Testis (tissue), 3 donors: ENCODE data around the gene BBOX1. TPM values are rescaled to one million over a fixed set of nuclear protein-coding genes. Genes with fewer than 3 reads are reported as not detected.

Experiments
- DNase-seq: peaks from one replicate; pipeline ENCODE4 v3.0.0-alpha.2; 2019
- H3K27ac ChIP-seq, 2 donors: fragments of 200-600 bp; sonication (generic); one replicate each; pipeline ENCODE4 v1.5.1; 2019
- H3K27me3 ChIP-seq: fragments of 200-600 bp; sonication (generic); one replicate; pipeline ENCODE4 v1.5.1; 2019
- H3K36me3 ChIP-seq: fragments of 200-600 bp; sonication (generic); one replicate; pipeline ENCODE4 v1.5.1; 2017; ENCODE audit warnings: low read depth; ENCODE audit errors: missing control alignments
- H3K4me1 ChIP-seq: fragments of 200-600 bp; sonication (generic); one replicate; pipeline ENCODE4 v1.5.1; 2019
- H3K4me3 ChIP-seq, 2 donors: fragments of 200-600 bp; sonication (generic); one replicate each; pipeline ENCODE4 v1.5.1; 2017 to 2019
- H3K9me3 ChIP-seq: fragments of 200-600 bp; sonication (generic); one replicate; pipeline ENCODE4 v1.5.1; 2017
- CTCF ChIP-seq, 3 experiments: fragments of 450-650 bp in 2 of 3; fragments of 200-600 bp in 1 of 3; sonication (generic) in 1 of 3; IDR thresholded peaks; one replicate each; pipeline ENCODE4 v1.5.1; 2016 to 2019; ENCODE audit warnings: antibody characterized with exemption in 3 of 3, mild to moderate bottlenecking in 2 of 3, moderate library complexity in 1 of 3
- POLR2A ChIP-seq: fragments of 450-650 bp; IDR thresholded peaks from one replicate; pipeline ENCODE4 v1.6.1; 2017; ENCODE audit warnings: antibody characterized with exemption, mild to moderate bottlenecking, moderate library complexity
- WGBS, 2 donors: methylation state at CpG; one replicate each; pipeline ENCODE4 v1.1.5; 2018; 5-methylcytosine and 5-hydroxymethylcytosine counted together
- intact Hi-C: fragments of 100-400 bp; cut with DNase I; formaldehyde crosslinking; loops from one replicate; pipeline ENCODE4 v1.15.1; 2023; ENCODE audit warnings: low total_unique reads
- polyA plus RNA-seq: library from polyadenylated mRNA; stranded (reverse); fragments of 350-450 nt; fragmentation: Illumina TruSeq; extraction: RNeasy Lipid Tissue Mini Kit (QIAGEN cat#74804); gene quantifications from one replicate; pipeline ENCODE4 v1.2.3, GENCODE V29; 2014; ENCODE audit warnings: low read depth, low replicate concordance; ENCODE audit not compliant: insufficient read depth
- total RNA-seq, 2 donors: library from RNA; depleted of rRNA; stranded (reverse); fragments of >200 nt; gene quantifications; one replicate each; pipeline ENCODE4 v1.2.3, GENCODE V29; 2016

The BBOX1 gene
- total and polyA plus RNA-seq, 3 donors from 2014 or later, result 0.24 to 1.2 TPM; not detected in 1

- DNase-seq, result no peak
- no peak overlapping the region for H3K27ac ChIP-seq
- no peaks in the 10 kb centered on the region for H3K36me3 ChIP-seq
- H3K4me3 ChIP-seq, result no peak overlapping the region
- WGBS, 2 donors, result 49 to 60% methylated on average over 3 of the region's 3 CpGs
- H3K9me3 ChIP-seq, result no peaks in the 10 kb centered on the region
- intact Hi-C loops, result no loop called here
- no peaks in the 10 kb centered on the region for H3K27me3 ChIP-seq
- no peak for TF ChIP-seq CTCF (IDR thresholded peaks at IDR 0.05)
- TF ChIP-seq POLR2A, result no peak
- H3K4me1 ChIP-seq, result no peaks in the 10 kb centered on the region
Observed at GRCh38 chr11:27060816-27061460, 20.3 kb downstream of the BBOX1 start.

GRCh38 chr11:27061461-27061821 is 20.8 kb downstream of the BBOX1 start:
- no peak overlapping the region for H3K27ac ChIP-seq
- TF ChIP-seq CTCF (IDR thresholded peaks at IDR 0.05) (no peak), POLR2A (no peak)
- no peaks in the 10 kb centered on the region for H3K9me3 ChIP-seq
- WGBS, 2 donors, result 53 to 67% methylated on average over 2 of the region's 2 CpGs
- no peak for DNase-seq
- H3K4me3 ChIP-seq, result no peak overlapping the region
- intact Hi-C loops, result no loop called here
- no peaks in the 10 kb centered on the region for H3K27me3 ChIP-seq
- H3K4me1 ChIP-seq, result no peaks in the 10 kb centered on the region
- no peaks in the 10 kb centered on the region for H3K36me3 ChIP-seq

- Histone ChIP-seq H3K4me3 (no peak overlapping the region), H3K36me3 (no peaks in the 10 kb centered on the region), H3K4me1 (no peaks in the 10 kb centered on the region), H3K27ac (no peak overlapping the region), H3K9me3 (no peaks in the 10 kb centered on the region), H3K27me3 (no peaks in the 10 kb centered on the region)
- no peak for DNase-seq
- WGBS, 2 donors, result 72 to 87% methylated on average over 2 of the region's 2 CpGs
- TF ChIP-seq POLR2A (no peak), CTCF (IDR thresholded peaks at IDR 0.05) (no peak)
- intact Hi-C loops, result no loop called here
Observed at GRCh38 chr11:27064086-27064485, 23.5 kb downstream of the BBOX1 start.

GRCh38 chr11:27075192-27075591 is 34.6 kb downstream of the BBOX1 start:
- no peaks in the 10 kb centered on the region for H3K4me1 ChIP-seq
- no peak overlapping the region for H3K4me3 ChIP-seq
- TF ChIP-seq CTCF (IDR thresholded peaks at IDR 0.05) (no peak), POLR2A (no peak)
- WGBS, 2 donors, result 60 to 75% methylated on average over 1 of the region's 1 CpG
- intact Hi-C loops, result no loop called here
- H3K9me3 ChIP-seq, result no peaks in the 10 kb centered on the region
- H3K36me3 ChIP-seq, result no peaks in the 10 kb centered on the region
- no peak overlapping the region for H3K27ac ChIP-seq
- no peak for DNase-seq
- H3K27me3 ChIP-seq, result no peaks in the 10 kb centered on the region

DNA sequence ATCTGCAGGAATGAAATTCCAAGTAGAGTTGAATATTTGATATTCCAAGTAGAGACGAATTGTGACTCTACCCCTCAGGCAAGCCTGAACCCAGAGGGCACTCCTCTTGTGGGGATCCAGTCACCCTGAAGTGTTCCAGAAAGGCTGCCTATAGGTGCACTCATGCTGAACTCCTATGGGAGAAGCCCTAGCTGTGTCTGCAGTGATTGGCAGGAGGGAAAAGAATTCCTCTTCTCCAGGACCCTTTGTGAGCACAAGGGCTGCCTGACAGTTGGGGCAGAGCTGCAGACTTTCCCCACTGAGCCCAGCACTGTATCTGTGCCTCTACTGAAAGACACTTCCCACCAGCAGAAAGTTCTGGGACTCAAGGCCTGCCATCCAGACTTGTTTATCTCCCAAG is 35.0 kb downstream of the BBOX1 start:
- no peaks in the 10 kb centered on the region for H3K9me3 ChIP-seq
- H3K27ac ChIP-seq, result no peak overlapping the region
- TF ChIP-seq POLR2A (no peak), CTCF (IDR thresholded peaks at IDR 0.05) (no peak)
- no peak overlapping the region for H3K4me3 ChIP-seq
- H3K36me3 ChIP-seq, result no peaks in the 10 kb centered on the region
- H3K27me3 ChIP-seq, result no peaks in the 10 kb centered on the region
- DNase-seq, result no peak
- WGBS, 2 donors, result 80 to 100% methylated on average over 1 of the region's 1 CpG
- H3K4me1 ChIP-seq, result no peaks in the 10 kb centered on the region
- intact Hi-C loops, result no loop called here
